ENCODE measurements around the gene CSAG2.
"Not testable (repeated sequence)": the region's sequence is repeated elsewhere in the genome, so short reads cannot be mapped to it uniquely, and the experiment has no call there.

DNA sequence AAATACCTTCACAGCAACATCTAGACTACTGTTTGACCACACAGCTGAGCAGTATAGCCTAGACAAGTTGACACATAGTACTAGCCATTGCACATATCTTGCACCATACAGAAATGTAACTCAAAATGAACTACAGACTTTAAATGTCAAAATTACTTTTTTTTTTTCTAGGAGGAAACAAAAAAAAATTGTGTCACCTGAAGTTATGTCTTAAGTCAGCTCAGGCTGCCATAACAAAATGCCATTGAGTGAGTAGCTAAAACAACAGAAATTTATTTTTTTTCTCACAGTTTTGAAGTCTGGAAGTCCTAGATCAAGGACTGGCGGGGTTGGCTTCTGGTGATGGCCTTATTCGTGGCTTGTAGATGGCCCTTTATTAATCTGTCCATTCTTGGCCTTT lies at the start of gene CSAG2:
- TF ChIP-seq, protein P1, sequence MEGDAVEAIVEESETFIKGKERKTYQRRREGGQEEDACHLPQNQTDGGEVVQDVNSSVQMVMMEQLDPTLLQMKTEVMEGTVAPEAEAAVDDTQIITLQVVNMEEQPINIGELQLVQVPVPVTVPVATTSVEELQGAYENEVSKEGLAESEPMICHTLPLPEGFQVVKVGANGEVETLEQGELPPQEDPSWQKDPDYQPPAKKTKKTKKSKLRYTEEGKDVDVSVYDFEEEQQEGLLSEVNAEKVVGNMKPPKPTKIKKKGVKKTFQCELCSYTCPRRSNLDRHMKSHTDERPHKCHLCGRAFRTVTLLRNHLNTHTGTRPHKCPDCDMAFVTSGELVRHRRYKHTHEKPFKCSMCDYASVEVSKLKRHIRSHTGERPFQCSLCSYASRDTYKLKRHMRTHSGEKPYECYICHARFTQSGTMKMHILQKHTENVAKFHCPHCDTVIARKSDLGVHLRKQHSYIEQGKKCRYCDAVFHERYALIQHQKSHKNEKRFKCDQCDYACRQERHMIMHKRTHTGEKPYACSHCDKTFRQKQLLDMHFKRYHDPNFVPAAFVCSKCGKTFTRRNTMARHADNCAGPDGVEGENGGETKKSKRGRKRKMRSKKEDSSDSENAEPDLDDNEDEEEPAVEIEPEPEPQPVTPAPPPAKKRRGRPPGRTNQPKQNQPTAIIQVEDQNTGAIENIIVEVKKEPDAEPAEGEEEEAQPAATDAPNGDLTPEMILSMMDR (IDR thresholded peaks at IDR 0.05): not testable (repeated sequence)
- TF ChIP-seq POLR2A (IDR thresholded peaks at IDR 0.05): not testable (repeated sequence)
